KG1 (cell line): ENCODE results near the gene CPLANE2.
A peak's percentile ranks its signal among the peaks of the same experiment; 100 is the strongest.
"Not testable (repeated sequence)": the region's sequence is repeated elsewhere in the genome, so short reads cannot be mapped to it uniquely, and the experiment has no call there.

ENCODE experiments used
- DNase-seq: peaks from one replicate; lab custom pipeline; 2025; lab: John Stamatoyannopoulos, UW

The CPLANE2 gene

DNA sequence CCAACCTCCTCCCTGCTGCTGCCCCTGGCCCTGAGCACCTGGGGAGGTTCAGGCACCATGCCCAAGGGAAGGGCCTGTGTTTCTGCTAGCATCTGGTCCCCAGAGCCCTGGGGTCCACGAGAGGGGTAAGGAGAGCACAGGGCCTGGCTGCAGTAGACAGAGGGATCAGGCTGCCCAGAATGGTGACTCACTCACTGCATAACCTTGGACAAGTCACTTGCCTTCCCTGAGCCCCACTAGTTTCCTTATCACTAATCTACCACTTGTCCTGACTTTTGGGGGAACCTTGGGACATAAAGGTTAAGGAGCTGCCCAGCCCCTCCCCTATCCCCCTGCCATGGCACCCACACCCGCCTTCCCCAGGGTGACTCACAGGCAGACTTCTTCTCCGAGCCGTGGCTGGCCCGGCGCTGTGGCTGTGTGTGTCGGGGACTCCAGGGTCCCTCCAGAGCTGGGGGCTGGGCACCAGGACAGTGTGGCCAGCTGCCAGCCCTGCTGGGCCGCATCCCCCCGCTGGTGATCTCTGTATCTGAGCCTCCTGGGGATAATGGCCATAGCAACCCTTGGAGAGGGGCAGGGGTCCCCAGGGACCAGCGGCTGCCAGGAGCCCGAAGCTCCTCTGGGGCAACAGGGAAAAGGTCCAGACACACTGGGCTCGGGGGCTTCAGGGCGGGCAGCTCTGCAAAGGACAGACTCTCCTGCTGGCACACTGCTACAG lies 28.6 kb downstream of the CPLANE2 start:
- DNase-seq = no peak

DNA sequence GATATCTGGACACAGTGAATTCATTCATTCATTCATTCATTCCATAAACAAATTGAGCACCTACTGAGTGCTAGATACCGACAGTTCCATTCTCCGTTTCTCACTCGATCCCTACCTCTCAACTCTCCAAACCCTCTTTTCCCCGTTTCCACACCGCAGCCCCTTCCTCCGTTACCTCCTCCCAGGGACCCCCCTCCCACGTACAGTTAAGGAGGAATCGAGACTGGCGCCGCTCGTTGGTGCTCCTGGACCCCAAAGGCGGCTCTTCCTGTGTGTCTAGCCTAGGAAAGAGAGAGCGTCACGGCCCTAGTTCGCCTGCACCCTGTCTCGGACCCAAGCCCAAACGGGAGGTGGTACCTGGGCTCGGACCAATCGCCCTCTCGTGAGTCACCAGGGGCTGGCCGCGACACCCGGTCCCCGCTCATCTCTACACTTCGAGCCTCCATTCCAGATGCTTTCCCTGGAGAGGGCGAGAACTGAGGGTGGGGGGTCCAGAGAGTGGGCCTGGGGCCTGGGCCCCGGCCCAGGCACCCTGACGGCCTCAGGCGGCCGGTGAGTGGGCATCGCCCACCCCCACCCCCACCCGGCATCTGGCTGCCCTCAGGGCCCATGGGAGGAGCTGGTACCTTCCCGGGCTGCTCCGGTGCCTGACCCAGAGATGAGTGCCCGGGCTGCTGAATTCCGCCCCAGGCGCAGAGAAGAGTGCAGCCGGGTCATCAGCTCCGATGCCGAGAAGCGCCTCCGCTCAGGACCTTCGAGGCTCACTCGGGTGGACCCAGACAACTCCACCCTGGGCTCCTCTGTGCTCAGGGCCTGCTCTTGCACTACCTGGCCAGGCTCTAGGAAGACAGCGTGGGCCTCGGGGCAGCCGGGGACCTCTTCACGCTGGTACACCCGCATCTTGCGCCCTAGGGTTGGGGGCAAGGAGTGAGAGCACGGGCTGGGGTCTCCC lies 29.4 kb downstream of the CPLANE2 start:
- peak; percentile 61 for DNase-seq

DNA sequence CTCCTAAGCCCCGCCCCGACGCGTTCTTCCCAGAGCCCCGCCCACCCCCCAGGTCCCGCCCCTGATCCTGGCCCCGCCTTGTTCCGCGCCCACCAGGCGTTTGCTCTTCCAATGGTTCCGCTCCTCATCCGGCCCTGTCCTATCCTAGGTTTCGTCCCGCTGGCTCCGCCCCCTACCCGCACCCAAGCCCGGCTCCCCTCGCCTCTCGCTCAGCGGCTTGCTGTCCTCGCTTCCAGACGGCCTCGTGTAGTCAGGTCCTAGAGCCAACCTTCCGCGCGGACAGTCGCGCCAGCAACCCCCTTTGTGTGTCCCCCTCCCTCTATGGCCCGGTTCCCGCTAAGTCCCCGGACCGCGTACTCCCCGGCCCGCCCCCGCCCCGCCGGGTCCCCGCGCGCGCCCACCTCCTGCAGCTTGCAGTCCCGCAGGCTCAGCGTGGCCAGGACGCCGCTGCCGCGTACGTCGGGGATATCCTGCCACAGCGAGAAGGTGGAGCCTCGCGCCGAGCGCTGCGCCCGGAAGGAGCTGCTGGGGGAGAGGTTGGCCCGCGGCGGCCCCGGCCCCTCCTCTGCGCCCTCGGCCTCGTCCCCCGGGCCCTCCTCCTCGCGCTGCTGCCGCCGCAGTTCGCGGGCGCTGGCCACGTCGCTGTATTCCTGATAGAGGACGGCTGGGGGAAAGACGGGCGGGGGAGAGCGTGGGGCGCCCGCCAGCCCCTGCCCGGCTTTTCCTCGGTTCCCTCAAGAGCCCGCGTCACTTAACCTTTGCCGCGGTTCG lies 30.3 kb downstream of the CPLANE2 start:
- DNase-seq = peak; percentile 83

DNA sequence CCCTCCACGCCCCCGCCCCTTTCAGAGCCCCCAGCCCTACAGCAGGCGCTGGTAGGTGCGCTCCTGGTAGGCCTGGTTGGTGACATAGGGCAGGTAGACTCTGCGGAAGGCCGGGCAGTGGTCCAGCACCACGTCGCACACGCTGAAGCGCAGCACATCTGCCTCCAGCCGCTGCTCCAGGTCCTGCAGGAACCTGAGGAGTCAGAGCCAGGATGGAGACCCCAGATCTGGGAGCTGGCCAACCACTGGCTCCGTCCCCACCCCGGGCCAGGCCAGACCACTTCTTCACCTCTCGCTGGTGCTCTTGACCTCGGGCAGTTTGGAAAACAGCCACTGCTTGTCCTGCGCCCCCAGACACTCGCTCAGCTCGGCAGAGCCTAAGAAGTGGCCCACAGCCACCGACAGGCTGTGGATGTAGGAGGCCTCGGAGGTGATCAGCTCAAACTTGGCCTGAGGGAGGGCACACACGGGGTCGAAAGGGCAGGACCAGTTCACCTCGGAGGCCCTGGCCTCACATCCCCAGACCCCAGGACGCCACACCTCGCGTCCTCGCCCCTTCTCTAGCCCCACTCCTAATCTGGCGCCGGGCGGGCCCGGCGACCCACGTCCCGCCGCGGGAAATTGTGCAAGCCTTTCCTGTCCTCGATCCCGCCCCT lies 31.0 kb downstream of the CPLANE2 start:
- no peak for DNase-seq

DNA sequence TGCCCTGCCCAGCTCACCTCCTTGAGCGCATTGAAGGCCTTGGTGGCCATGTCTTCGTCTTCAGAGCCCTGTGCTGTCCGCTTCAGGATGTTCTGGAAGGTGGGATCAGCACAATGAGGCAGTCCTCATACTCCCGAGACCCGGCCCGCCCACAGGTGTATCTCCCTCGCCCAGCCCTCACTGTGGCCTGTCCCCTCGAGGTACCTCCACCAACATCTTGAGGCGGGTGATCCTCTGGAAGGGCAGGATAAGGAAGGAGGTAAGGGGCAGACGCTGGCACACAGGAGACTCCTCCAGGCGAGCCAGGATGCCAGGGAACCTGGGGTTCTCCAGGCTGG lies 31.7 kb downstream of the CPLANE2 start:
- no peak for DNase-seq

DNA sequence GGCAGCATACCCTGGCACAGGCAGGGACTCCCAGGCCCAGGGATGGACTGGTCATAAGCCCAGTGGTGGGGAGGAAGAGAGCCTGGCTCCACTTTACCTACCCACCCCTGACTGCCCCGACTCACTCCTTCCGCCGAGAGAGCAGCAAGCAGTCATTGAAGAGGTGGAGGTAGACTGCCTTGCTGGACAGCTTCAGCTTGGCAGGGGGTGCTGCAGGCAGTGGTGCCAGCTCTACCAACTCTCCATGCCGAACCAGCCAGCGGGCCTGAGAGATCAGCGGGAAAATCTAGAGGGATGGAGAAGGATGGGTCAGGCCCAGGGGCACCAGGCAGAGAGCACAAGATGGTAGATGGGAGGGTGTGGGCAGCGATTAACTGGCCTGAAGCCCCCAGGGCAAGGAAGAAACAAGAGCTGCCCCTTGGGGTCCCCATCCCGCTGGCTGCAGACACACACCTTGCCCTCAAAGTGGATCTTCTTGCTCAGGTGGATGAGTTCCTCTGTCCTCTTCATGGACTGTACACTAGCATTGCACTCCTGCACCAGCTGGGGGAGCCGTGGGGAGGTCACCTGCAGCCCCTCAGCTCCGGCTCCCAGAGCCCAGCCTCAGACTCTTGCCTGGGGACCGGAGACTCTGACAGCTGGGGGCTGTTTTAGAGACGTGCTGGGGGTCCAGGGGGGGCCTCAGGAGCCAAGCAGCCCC lies 32.2 kb downstream of the CPLANE2 start:
- DNase-seq = no peak

DNA sequence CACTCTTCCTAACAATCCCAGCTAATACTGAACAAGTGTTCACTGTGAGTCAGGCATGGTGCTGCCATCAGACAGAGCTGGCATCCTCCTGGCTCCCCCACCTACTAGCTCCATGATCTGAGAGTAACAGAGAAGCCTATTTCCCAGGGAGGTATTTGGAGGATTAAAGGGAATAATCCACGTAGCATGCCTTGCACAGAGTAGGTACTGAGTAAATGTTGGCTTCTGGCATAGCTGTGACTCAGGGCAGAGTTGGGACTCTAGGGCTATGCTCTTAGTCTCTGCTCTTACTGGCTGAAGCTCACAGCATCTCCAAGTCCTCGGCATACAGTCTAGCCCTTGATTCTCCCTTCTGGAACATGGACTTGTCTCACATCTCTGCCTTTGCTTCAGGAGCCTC lies 32.8 kb downstream of the CPLANE2 start:
- no peak for DNase-seq

DNA sequence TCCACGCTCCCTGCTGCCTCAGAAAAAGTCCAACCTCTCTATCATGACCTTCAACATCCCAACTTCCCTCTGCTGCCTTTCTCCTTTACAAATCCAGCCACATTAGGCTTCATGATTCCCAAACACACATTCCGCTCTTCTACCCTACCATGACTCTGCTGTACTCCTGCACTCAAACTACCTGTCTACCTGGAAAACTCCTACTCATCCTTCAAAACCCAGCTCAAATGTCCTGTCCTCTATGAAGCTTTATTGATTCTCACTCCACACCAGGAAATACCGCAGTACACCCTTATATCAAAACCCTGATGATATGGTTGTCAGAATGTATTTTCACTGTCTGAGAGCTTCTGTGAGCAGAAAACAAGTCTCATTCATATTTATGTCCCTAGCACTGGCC lies 33.4 kb downstream of the CPLANE2 start:
- DNase-seq = no peak

DNA sequence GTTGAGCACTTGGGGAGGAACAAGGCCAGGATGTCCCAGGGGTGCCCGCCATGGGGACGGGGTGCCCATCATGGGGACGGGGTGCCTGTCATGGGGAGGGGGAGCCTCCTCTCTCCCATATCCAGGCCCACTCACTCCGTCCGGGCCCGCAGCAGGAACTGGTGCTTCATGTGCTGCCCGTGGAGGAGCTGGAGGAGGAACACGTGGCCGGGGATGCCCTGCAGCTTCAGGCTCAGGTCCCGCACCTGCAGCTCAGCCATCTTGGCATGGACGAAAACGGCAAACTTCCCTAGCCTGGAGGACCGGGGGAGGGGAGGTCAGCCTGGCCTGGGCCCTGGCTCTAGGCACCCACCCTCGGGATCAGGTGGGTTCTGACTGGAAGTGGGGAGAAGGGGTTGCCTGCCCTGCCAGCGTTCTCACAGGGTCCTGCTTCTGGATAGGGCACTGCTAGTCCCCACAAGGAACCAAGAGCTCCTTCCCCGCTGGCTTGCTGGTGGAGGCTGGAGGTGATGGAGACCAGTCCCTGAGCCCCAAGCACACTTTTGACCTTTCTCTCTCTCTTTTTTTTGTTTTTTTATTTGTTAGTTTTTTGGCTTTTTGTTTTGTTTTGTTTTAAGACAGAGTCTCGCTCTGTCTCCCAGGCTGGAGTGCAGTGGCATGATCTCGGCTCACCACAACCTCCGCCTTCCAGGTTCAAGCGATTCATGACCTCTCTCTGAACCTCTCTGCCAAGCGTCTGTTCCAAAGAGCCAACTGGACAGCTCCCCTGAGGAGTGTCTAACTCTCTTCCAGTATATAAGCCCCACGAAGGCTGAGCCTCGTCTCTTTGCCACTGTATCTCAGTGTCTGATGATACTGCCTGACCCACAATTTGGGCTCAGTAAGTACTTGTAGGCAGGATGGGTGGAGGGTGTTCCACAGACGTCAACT lies 34.4 kb downstream of the CPLANE2 start:
- DNase-seq = no peak

DNA sequence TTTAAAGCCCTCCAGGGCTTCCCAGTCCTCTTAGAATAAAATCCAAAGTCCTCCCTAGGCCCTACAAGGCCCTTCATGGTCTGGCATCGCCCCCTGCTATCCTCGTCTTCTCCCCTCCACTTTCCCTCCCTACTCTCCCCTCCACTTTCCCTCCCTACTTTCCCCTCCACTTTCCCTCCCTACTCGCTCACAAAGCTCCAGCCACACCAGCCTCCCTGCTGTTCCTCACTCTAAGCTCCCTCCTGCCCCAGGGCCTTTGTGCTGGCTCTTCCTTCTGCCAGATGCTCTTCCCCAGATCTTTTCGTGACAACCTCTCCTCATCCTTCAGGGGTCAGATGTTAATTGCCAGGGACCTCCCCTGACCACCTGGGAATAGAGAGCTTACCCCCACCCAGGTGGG lies 37.3 kb downstream of the CPLANE2 start:
- DNase-seq = no peak

DNA sequence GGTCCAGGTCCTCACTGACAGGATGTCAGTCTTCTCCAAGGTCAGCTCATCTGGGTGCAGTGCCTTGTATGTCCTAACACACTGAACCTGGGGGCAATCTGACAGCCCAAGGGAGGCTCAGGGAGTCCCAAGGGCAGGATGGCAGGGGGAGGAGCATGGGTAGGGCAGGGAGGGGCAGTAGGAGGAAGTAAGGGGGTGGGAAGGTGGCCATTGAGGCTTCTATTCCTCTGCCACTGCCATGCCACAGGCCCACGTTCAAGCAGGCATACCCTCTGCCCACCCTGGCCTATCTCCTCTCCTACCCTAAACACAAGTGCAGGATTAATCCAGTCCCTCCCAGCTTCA lies 37.9 kb downstream of the CPLANE2 start:
- DNase-seq = no peak

DNA sequence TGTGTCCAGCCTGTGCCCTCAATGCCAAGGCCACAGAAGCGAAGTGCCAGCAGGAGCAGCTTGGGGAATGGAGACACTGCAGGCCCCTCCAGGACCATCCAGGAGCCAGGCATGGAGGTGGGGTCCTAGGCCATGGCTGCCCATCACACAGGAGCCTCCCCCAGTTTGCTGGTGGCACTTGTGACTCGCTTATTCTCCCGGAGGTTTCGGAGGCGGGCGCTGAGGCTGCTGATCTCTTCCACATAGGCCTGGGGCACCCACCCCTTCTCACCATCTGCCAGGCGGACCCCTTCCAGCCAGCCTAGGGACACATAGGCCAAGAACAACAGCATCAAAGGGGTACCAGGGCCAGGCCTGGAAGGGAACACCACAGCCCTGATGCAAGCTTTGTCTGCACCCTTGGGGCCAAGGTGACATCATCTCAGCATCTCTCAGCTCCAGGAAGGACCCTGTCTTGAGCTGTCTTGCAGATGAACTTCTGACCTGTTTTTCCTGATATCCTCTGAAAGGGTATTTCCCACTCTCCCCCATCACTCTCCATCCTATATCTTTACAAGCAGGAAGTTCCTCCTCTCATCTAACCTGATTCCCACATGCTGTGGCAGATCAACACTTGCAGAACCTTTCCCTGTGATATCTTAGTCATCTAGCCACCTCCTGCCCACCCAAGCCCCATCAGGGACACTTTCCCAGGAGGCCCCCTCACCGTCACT lies 38.4 kb downstream of the CPLANE2 start:
- DNase-seq = no peak

DNA sequence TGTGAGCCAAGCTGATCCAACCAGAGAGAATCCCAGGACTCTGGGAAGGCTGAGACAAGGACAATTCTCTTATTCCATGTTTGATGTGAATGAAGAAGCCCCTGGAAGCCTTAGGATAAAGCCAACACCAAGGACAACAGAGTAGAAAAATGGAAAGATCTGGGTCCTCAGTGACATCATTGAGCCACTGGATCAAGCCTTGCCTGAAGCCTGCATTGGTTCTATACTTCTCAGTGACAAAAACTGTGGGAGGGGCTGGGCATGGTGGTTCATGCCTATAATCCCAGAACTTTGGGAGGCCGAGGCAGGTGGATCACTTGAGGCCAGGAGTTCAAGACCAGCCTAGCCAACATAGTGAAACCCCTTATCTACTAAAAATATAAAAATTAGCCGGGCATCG lies 40.1 kb downstream of the CPLANE2 start:
- no peak for DNase-seq

DNA sequence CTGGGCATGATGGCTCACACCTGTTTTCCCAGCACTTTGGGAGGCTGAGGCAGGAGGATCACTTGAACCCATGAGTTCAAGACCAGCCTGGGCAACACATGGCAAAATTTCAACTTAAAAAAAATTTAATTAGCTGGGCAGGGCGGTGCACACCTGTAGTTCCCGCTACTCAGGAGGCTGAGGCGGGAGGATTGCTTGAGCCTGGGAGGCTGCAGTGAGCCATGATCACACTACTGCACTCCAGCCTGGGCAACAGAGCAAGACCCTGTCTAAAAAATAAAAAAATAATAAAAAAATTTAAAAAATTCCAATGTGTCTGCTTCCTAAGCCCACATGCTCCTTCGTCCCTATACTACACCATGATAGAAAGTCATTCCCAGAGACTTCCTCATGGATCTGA lies 40.8 kb downstream of the CPLANE2 start:
- DNase-seq = not testable (repeated sequence)

DNA sequence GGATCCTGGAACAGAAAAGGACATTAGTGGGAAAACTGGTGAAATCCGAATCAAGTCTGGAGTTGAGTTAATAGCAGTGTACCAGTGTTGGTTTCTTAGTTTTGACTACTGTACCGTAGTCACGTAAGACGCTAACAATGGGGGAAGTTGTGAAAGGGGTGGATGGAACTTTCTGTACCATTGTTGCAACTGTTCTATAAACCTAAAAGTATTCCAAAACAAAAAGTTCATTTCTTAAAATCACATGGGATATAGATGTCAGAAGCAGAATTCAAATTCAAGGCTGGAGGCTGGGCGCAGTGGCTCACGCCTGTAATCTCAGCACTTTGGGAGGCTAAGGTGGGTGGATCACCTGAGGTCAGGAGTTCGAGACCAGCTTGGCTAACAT lies 41.5 kb downstream of the CPLANE2 start:
- DNase-seq = no peak

DNA sequence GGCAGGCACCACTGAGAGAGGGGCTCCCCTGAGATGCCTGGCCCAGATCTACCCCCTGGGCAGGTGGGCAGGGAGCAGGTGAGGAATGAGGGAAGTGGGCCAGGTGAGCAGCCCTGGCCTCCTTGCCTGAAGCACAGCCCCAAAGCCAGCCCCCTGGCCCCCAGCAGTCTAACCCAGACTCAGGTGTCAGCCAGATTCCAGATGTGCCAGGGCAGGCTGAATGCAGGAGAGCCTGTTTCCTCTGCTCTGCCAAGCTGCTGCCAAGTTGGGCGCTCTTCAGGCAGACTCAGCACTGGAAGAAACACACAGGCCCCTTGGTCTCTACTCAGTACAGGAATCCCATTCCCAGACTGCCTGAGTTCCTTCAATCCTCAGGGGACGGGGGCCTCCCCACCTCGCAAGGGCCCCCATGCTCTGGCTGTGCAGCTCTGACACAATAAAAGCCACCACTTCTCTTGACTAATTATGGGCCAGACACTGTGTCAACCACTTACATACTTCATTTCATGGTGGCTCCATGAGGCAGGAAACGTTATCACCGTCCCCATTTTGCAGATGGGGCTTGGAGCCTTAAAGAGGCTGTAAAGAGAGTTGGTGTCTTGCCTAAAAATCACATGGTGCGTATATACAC lies 45.0 kb downstream of the CPLANE2 start:
- no peak for DNase-seq

DNA sequence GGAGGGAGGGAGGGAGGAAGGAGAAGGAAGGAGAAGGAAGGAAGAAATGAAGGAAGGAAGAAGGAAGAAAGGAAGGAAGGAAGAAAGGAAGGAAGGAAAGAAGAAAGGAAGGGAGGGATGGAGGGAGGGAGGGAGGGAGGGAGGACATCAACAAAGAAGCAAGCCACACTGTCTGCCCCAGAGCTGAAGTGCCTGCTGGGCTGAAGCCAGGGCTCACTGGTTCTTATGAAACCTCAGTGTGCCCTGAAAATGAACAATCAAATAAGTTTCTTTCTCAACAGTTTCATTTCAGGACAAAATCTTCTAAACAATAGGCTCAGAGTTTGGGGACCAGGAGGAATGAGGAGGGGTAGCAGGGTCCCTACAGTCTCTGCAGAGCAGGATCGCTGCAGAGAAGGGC lies 45.7 kb downstream of the CPLANE2 start:
- no peak for DNase-seq

DNA sequence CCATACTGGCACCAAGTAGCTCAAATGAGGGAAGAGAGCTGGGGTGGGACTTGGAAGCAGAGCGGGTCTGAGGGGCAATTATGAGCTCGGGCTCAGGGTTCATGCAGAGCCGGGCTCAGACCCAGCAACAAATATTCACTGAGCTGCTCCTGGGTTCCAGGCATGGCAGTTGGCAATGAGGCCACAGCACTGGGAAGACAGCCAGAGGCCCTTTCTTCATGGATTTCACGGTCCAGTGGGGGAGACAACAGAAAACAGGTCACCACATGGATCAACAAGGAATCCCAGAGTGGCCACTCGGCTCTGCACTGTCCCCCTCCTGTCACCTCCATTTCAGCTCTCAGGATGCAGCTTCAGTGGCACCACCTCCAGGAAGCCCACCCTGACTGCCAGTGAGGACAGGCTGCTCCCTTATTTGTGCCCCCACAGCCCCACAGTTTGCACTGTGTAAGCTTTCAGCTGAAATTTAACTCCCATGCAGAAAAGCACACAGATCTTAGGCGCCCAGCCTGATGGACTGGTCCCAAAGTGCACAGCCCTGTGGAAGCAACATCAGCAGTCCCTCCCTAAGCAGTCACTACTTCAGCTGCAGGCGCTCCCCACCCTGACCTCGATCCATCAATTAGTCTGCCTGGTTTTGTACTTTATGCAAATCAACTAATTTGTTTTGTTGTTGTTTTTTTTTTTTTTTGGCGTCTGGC lies 46.9 kb downstream of the CPLANE2 start:
- no peak for DNase-seq

DNA sequence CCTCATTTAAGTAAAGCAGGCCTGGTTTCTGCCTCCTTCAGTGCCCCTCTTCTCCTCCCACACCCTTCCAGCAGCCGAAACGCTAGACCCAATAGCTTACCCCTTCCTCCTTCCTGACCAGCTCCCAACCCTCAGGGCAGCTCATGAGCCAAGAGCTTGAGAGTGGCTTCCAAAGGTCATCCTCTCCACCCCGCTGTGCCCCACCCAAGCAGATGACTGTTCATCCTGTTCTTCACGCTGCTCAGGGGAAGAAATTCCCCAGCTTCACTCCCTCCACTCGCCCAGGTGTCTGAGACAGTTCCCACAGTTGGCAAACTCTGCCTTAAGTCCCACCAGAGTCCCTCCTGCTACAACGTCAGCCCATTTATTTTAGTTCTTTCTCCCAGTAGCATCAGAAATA lies 48.0 kb downstream of the CPLANE2 start:
- no peak for DNase-seq
